K562 (cell line): ENCODE data around the gene GPR85.

Experiments
- HINFP ChIP-seq: fragments of 450-650 bp; conservative IDR thresholded peaks from 2 replicates; pipeline ENCODE4 v1.6.1; 2016; ENCODE audit warnings: missing genetic modification characterization, low read depth, mild to moderate bottlenecking, control low read depth, missing compliant biosample characterization
- IRF2 ChIP-seq: sonication (generic); formaldehyde crosslinking; IDR thresholded peaks from 2 replicates; pipeline ENCODE4 v1.8.1; 2022; ENCODE audit warnings: mild to moderate bottlenecking, missing genetic modification reagents
- NONO ChIP-seq, 2 experiments: fragments of 200-400 bp in 1 of 2; fragments of 450-650 bp in 1 of 2; formaldehyde crosslinking in 1 of 2; IDR thresholded peaks; 2 replicates each; pipeline ENCODE4 v1.6.1; 2017; ENCODE audit warnings: low read depth in 2 of 2, mild to moderate bottlenecking in 2 of 2, moderate library complexity in 2 of 2, low read length in 1 of 2
- PCBP2 ChIP-seq: fragments of 200-400 bp; formaldehyde crosslinking; IDR thresholded peaks from 2 replicates; pipeline ENCODE4 v1.6.1; 2018; ENCODE audit warnings: low read length, low read depth, mild to moderate bottlenecking, moderate library complexity; ENCODE audit not compliant: poor library complexity, severe bottlenecking
- SMC3 ChIP-seq: conservative IDR thresholded peaks from 2 replicates; pipeline ENCODE4 v1.6.1; 2011; ENCODE audit warnings: low read depth, low read length, improper control_type of control experiment; ENCODE audit not compliant: insufficient read depth
- STAT5A ChIP-seq: IDR thresholded peaks from 2 replicates; pipeline ENCODE4 v1.6.1; 2012; ENCODE audit warnings: low read length, inconsistent platforms, borderline replicate concordance
- TRIM24 ChIP-seq, 2 experiments: fragments of 450-650 bp; IDR thresholded peaks; 2 replicates each; pipeline ENCODE4 v1.6.1; 2016
- TF ChIP-seq, protein P1 (sequence below), 3 experiments: IDR thresholded peaks in 2 of 3; conservative IDR thresholded peaks in 1 of 3; 2 replicates each; pipeline ENCODE4 v1.5.1; 2011 to 2012; ENCODE audit warnings: low read length in 3 of 3, mild to moderate bottlenecking in 3 of 3, control low read depth in 2 of 3, improper control_type of control experiment in 1 of 3, inconsistent platforms in 1 of 3, low read depth in 1 of 3, mixed read lengths in 1 of 3, moderate library complexity in 1 of 3; ENCODE audit not compliant: insufficient read depth in 2 of 3

- TF ChIP-seq, protein P1, sequence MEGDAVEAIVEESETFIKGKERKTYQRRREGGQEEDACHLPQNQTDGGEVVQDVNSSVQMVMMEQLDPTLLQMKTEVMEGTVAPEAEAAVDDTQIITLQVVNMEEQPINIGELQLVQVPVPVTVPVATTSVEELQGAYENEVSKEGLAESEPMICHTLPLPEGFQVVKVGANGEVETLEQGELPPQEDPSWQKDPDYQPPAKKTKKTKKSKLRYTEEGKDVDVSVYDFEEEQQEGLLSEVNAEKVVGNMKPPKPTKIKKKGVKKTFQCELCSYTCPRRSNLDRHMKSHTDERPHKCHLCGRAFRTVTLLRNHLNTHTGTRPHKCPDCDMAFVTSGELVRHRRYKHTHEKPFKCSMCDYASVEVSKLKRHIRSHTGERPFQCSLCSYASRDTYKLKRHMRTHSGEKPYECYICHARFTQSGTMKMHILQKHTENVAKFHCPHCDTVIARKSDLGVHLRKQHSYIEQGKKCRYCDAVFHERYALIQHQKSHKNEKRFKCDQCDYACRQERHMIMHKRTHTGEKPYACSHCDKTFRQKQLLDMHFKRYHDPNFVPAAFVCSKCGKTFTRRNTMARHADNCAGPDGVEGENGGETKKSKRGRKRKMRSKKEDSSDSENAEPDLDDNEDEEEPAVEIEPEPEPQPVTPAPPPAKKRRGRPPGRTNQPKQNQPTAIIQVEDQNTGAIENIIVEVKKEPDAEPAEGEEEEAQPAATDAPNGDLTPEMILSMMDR (IDR thresholded peaks at IDR 0.05 in 2 of 3, conservative IDR thresholded peaks at IDR 0.05 in 1 of 3; ENCODE audit: insufficient read depth in 2 of 3, low read depth in 1 of 3, low read length in 3 of 3), result no peak
- TF ChIP-seq PCBP2, result no peak
- TF ChIP-seq NONO (IDR thresholded peaks at IDR 0.05; ENCODE audit: low read depth in 2 of 2, low read length in 1 of 2), result no peak
- TF ChIP-seq HINFP, result no peak
- no peak for TF ChIP-seq TRIM24 (IDR thresholded peaks at IDR 0.05)
- TF ChIP-seq STAT5A, result no peak
- no peak for TF ChIP-seq IRF2 (CRISPR knock-in tag)
- no peak for TF ChIP-seq SMC3
These were observed 9.9 kb downstream of the GPR85 start for GRCh38 chr7:113076703-113077102.
